Endothelial cell of umbilical vein (primary cell): ENCODE results near the gene RPL35. TPM values are rescaled to one million over a fixed set of nuclear protein-coding genes. Genes with fewer than 3 reads are reported as not detected.

ENCODE experiments used
- BruUV-seq: library from RNA; stranded (reverse); fragments of 400-500 nt; replicated peaks from 2 replicates; lab custom pipeline; 2021; lab: Mats Ljungman, UMichigan
- CTCF ChIA-PET: fragments of 300-600, 350-600 bp; sonication (Branson Sonifier 250); formaldehyde crosslinking; loops from one replicate; lab custom pipeline; 2021; ENCODE audit warnings: antibody characterized with exemption, inconsistent platforms; lab: Charles Lee
- POLR2A ChIA-PET: fragments of 300-600, 350-600 bp; sonication (Branson Sonifier 250); formaldehyde crosslinking; loops from one replicate; lab custom pipeline; 2021; ENCODE audit warnings: antibody characterized with exemption, inconsistent platforms; lab: Charles Lee
- DNase-seq: peaks from one replicate; pipeline ENCODE4 v3.0.0-alpha.2; 2011; ENCODE audit warnings: low read depth, low spot score
- FAIRE-seq: peaks from 2 replicates; lab custom pipeline; 2011; peaks lifted over from hg19 to GRCh38; lab: Jason Lieb, UNC
- H2AFZ ChIP-seq: 2 replicates; pipeline ENCODE4 v1.6.0; 2012; ENCODE audit warnings: low read depth, low read length, control low read depth, inconsistent platforms
- H3K27ac ChIP-seq: 2 replicates; pipeline ENCODE4 v1.5.1; 2011; ENCODE audit warnings: low read depth, mild to moderate bottlenecking, control low read depth, low read length, moderate library complexity; ENCODE audit not compliant: insufficient read depth
- H3K27me3 ChIP-seq, 2 experiments: 2 replicates each; pipeline versions ENCODE4 v1.6.0 to v1.6.1; 2011; ENCODE audit warnings: low read length in 2 of 2, mixed read lengths in 1 of 2; ENCODE audit not compliant: control insufficient read depth in 2 of 2, insufficient read depth in 2 of 2
- H3K36me3 ChIP-seq, 2 experiments: 2 replicates in 1 of 2; 3 replicates in 1 of 2; pipeline ENCODE4 v1.5.1; 2011; ENCODE audit warnings: low read length in 2 of 2, mild to moderate bottlenecking in 1 of 2, moderate library complexity in 1 of 2; ENCODE audit not compliant: control insufficient read depth in 2 of 2, insufficient read depth in 2 of 2; ENCODE audit errors: extremely low read depth in 1 of 2
- H3K4me1 ChIP-seq: 3 replicates; pipeline ENCODE4 v1.5.1; 2011; ENCODE audit warnings: mild to moderate bottlenecking, low read length; ENCODE audit not compliant: control insufficient read depth, insufficient read depth; ENCODE audit errors: extremely low read depth
- H3K4me2 ChIP-seq: 2 replicates; pipeline ENCODE4 v1.6.1; 2011; ENCODE audit warnings: low read length, control low read depth, mixed read lengths; ENCODE audit not compliant: insufficient read depth
- H3K4me3 ChIP-seq, 3 experiments: fragments of 200-600 bp in 1 of 3; sonication (generic), shearing (Covaris generic) in 1 of 3; replicated peaks in 1 of 3; 2 replicates each; pipeline ENCODE4 v1.5.1; 2011 to 2016; ENCODE audit warnings: control low read depth in 3 of 3, low read length in 3 of 3, mild to moderate bottlenecking in 2 of 3, inconsistent platforms in 1 of 3, low read depth in 1 of 3, moderate library complexity in 1 of 3; ENCODE audit not compliant: insufficient read depth in 1 of 3
- H3K79me2 ChIP-seq: 2 replicates; pipeline ENCODE4 v1.6.0; 2012; ENCODE audit warnings: low read length, inconsistent platforms; ENCODE audit not compliant: control insufficient read depth, insufficient read depth
- H3K9ac ChIP-seq: replicated peaks from 2 replicates; pipeline ENCODE3; 2011; ENCODE audit warnings: low read length, control low read depth; ENCODE audit not compliant: insufficient read depth; ENCODE audit errors: extremely low read depth
- H3K9me1 ChIP-seq: replicated peaks from 3 replicates; pipeline ENCODE4 v1.6.0; 2011; ENCODE audit warnings: mild to moderate bottlenecking, low read length; ENCODE audit not compliant: control insufficient read depth, insufficient read depth; ENCODE audit errors: extremely low read depth
- H3K9me3 ChIP-seq: replicated peaks from 2 replicates; pipeline ENCODE4 v1.5.1; 2012; ENCODE audit warnings: low read length, inconsistent platforms; ENCODE audit not compliant: control insufficient read depth, insufficient read depth
- H4K20me1 ChIP-seq: replicated peaks from 2 replicates; pipeline ENCODE3; 2011; ENCODE audit warnings: mild to moderate bottlenecking, low read length; ENCODE audit not compliant: control insufficient read depth, insufficient read depth; ENCODE audit errors: extremely low read depth
- EZH2 ChIP-seq: IDR thresholded peaks from 2 replicates; pipeline ENCODE4 v1.6.1; 2012; ENCODE audit warnings: borderline replicate concordance, low read depth, mild to moderate bottlenecking, moderate library complexity, low read length, inconsistent platforms; ENCODE audit not compliant: severe bottlenecking
- FOS ChIP-seq: IDR thresholded peaks from 2 replicates; pipeline ENCODE4 v1.6.1; 2011; ENCODE audit warnings: mild to moderate bottlenecking, low read length, moderate library complexity, borderline replicate concordance; ENCODE audit not compliant: insufficient read depth
- GATA2 ChIP-seq: IDR thresholded peaks from 2 replicates; pipeline ENCODE4 v1.7.0; 2011; ENCODE audit warnings: low read depth, mild to moderate bottlenecking, moderate library complexity, mixed read lengths, low read length; ENCODE audit not compliant: insufficient read length, insufficient read depth
- JUN ChIP-seq: IDR thresholded peaks from 2 replicates; pipeline ENCODE4 v1.6.1; 2011; ENCODE audit warnings: borderline replicate concordance, low read depth; ENCODE audit not compliant: insufficient read length, insufficient read depth
- MYC ChIP-seq: IDR thresholded peaks from one replicate; pipeline ENCODE4 v1.6.1; 2011; ENCODE audit warnings: mild to moderate bottlenecking, low read depth, low read length
- POLR2A ChIP-seq: IDR thresholded peaks from 2 replicates; pipeline ENCODE4 v1.6.1; 2012; ENCODE audit warnings: low read depth, mild to moderate bottlenecking, control low read depth, low read length
- dilution Hi-C: fragments of 300-500 bp; cut with MboI; formaldehyde crosslinking; loops from one replicate; pipeline ENCODE4 v1.15.0; 2019; ENCODE audit warnings: low sequenced_read_pairs; ENCODE audit not compliant: extremely low pct_ligation_motif_present
- intact Hi-C: fragments of 100-400 bp; cut with micrococcal nuclease; formaldehyde crosslinking; loops from one replicate; pipeline ENCODE4 v1.10.0; 2022
- polyA plus RNA-seq, 4 experiments: library from polyadenylated mRNA; depleted of rRNA in 3 of 4; stranded (reverse) in 3 of 4; unstranded in 1 of 4; fragments of >200 nt; gene quantifications; 2 replicates each; pipeline versions ENCODE4 v1.2.1 to v1.2.3, GENCODE V29; 2011 to 2012; ENCODE audit warnings: missing spikeins in 1 of 4
- total RNA-seq: library from RNA; stranded (reverse); gene quantifications from 2 replicates; pipeline ENCODE4 v1.2.3, GENCODE V29; 2021
- TF ChIP-seq, protein P1 (sequence below): IDR thresholded peaks from 2 replicates; pipeline ENCODE4 v1.6.1; 2011; ENCODE audit not compliant: insufficient read depth, insufficient read length
- TF ChIP-seq, protein P2 (sequence below), 2 donors: IDR thresholded peaks; 1 replicate in 1 of 2; 2 replicates in 1 of 2; pipeline ENCODE4 v1.5.1; 2011; ENCODE audit warnings: low read length in 2 of 2, mild to moderate bottlenecking in 2 of 2, moderate library complexity in 2 of 2, control low read depth in 1 of 2, inconsistent platforms in 1 of 2, low read depth in 1 of 2; ENCODE audit not compliant: insufficient read depth in 1 of 2; ENCODE audit errors: extremely low read depth in 1 of 2

The RPL35 gene
- total and polyA plus RNA-seq, 2 donors (not counting 3 experiments of a cell fraction or from before 2014, with no cell fraction given) = 1,230 to 2,206 TPM

DNA sequence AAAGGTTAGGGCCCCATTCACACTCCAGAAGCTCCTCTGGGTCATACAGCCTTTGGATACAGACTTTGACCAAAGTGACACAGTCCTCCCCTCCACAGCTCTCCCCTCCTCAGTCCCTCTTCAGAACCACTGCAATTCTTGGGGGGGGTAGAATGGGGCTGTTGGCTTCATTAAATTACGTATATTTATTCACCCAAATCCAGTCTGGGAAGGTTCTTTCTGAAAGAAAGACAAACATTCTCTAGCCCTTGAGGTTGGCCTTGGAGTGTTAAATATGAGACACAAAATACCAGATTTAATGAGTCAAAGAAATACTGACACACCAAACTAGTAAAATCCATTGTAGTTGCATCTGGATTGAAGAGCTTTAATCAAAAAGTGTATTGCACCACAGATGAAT, 16.3 kb upstream of the RPL35 start:
- H2AFZ ChIP-seq = no peak overlapping the region
- H4K20me1 ChIP-seq = no peaks in the 10 kb centered on the region
- H3K9ac ChIP-seq = no peak overlapping the region
- H3K79me2 ChIP-seq = peaks cover 32% of the 10 kb centered on the region
- H3K9me3 ChIP-seq = no peaks in the 10 kb centered on the region
- BruUV-seq = no TSS peak
- dilution Hi-C loops = no loop called here
- H3K36me3 ChIP-seq = peaks cover 33 to 52% of the 10 kb centered on the region in 2 experiments
- no peaks in the 10 kb centered on the region for H3K4me1 ChIP-seq
- no peak overlapping the region for H3K4me2 ChIP-seq
- H3K27me3 ChIP-seq = no peaks in the 10 kb centered on the region
- DNase-seq (no peak), FAIRE-seq (peak; percentile 28)
- intact Hi-C loops = no loop called here
- TF ChIP-seq MYC (no peak), GATA2 (no peak), POLR2A (no peak), FOS (no peak), JUN (no peak), EZH2 (no peak)
- TF ChIP-seq, protein P1, sequence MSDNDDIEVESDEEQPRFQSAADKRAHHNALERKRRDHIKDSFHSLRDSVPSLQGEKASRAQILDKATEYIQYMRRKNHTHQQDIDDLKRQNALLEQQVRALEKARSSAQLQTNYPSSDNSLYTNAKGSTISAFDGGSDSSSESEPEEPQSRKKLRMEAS = no peak
- TF ChIP-seq, protein P2, sequence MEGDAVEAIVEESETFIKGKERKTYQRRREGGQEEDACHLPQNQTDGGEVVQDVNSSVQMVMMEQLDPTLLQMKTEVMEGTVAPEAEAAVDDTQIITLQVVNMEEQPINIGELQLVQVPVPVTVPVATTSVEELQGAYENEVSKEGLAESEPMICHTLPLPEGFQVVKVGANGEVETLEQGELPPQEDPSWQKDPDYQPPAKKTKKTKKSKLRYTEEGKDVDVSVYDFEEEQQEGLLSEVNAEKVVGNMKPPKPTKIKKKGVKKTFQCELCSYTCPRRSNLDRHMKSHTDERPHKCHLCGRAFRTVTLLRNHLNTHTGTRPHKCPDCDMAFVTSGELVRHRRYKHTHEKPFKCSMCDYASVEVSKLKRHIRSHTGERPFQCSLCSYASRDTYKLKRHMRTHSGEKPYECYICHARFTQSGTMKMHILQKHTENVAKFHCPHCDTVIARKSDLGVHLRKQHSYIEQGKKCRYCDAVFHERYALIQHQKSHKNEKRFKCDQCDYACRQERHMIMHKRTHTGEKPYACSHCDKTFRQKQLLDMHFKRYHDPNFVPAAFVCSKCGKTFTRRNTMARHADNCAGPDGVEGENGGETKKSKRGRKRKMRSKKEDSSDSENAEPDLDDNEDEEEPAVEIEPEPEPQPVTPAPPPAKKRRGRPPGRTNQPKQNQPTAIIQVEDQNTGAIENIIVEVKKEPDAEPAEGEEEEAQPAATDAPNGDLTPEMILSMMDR (IDR thresholded peaks at IDR 0.05; ENCODE audit: extremely low read depth in 1 of 2, insufficient read depth in 1 of 2, low read depth in 1 of 2, low read length in 2 of 2) = no peak
- no peaks in the 10 kb centered on the region for H3K9me1 ChIP-seq
- CTCF ChIA-PET = interaction anchor here (0.8 to 2.0 kb wide), 9 partner anchors 12 to 265 kb away, joined by 3 to 6 read pairs (median 3); partner anchors contain the start of genes ARPC5L, OLFML2A and SCAI
- H3K4me3 ChIP-seq = no peak overlapping the region
- POLR2A ChIA-PET = interaction anchor here (0.5 to 0.6 kb wide), 2 partner anchors 165 to 387 kb away, joined by 3 to 4 read pairs; no protein-coding TSS in a partner anchor
- H3K27ac ChIP-seq = no peak overlapping the region
